ENCODE measurements around the gene DNAJC1. TPM values are rescaled to one million over a fixed set of nuclear protein-coding genes. Genes with fewer than 3 reads are reported as not detected.

The DNAJC1 gene
- polyA plus RNA-seq, 1 donor from 2014 or later: 15.9 TPM

GRCh38 chr10:21989453-21990154, 13.9 kb downstream of the DNAJC1 start:
- Histone ChIP-seq H3K9me3 (ENCODE audit: low read length) (no peaks in the 10 kb centered on the region), H3K36me3 (ENCODE audit: insufficient read depth, low read length) (no peaks in the 10 kb centered on the region), H3K9ac (ENCODE audit: low read length) (no peak overlapping the region), H3K79me2 (replicated peaks; ENCODE audit: insufficient read depth, low read length) (peaks cover 2% of the 10 kb centered on the region), H3K27me3 (ENCODE audit: insufficient read depth, low read depth, low read length) (no peaks in the 10 kb centered on the region), H3K4me3 (ENCODE audit: low read length) (no peak overlapping the region), H3K27ac (ENCODE audit: low read length) (no peak overlapping the region), H3F3A (ENCODE audit: insufficient read depth, low read length, poor library complexity, severe bottlenecking) (no peaks in the 10 kb centered on the region), H3K4me2 (ENCODE audit: low read length) (no peak overlapping the region), H4K20me1 (ENCODE audit: insufficient read depth) (no peaks in the 10 kb centered on the region), H3K9me2 (ENCODE audit: insufficient read depth, low read length) (no peaks in the 10 kb centered on the region), H2AFZ (ENCODE audit: low read depth, low read length) (no peak overlapping the region)
- TF ChIP-seq REST (IDR thresholded peaks at IDR 0.05; ENCODE audit: borderline replicate concordance) (no peak), SMC3 (conservative IDR thresholded peaks at IDR 0.05; ENCODE audit: poor library complexity) (peak; percentile 65), TAF1 (IDR thresholded peaks at IDR 0.05; ENCODE audit: low read depth) (no peak), RAD21 (conservative IDR thresholded peaks at IDR 0.05) (peak; percentile 64), EZH2 (IDR thresholded peaks at IDR 0.05; ENCODE audit: borderline replicate concordance, insufficient read depth, low read length, poor library complexity, severe bottlenecking) (no peak), CTCF (IDR thresholded peaks at IDR 0.05; ENCODE audit: poor library complexity, severe bottlenecking) (peak; percentile 65), POLR2AphosphoS5 (IDR thresholded peaks at IDR 0.05) (no peak), EP300 (conservative IDR thresholded peaks at IDR 0.05; ENCODE audit: poor library complexity, severe bottlenecking) (no peak), MXI1 (conservative IDR thresholded peaks at IDR 0.05; ENCODE audit: poor library complexity, severe bottlenecking) (no peak)

GRCh38 chr10:21985541-21985940, 18.0 kb downstream of the DNAJC1 start:
- Histone ChIP-seq H3K9me3 (ENCODE audit: low read length) (no peaks in the 10 kb centered on the region), H3K27me3 (ENCODE audit: insufficient read depth, low read depth, low read length) (no peaks in the 10 kb centered on the region), H3K9me2 (ENCODE audit: insufficient read depth, low read length) (no peaks in the 10 kb centered on the region), H3K36me3 (ENCODE audit: insufficient read depth, low read length) (no peaks in the 10 kb centered on the region), H3K79me2 (replicated peaks; ENCODE audit: insufficient read depth, low read length) (peaks cover 2% of the 10 kb centered on the region), H4K20me1 (ENCODE audit: insufficient read depth) (no peaks in the 10 kb centered on the region), H2AFZ (ENCODE audit: low read depth, low read length) (no peak overlapping the region), H3K9ac (ENCODE audit: low read length) (no peak overlapping the region), H3F3A (ENCODE audit: insufficient read depth, low read length, poor library complexity, severe bottlenecking) (no peaks in the 10 kb centered on the region), H3K4me2 (ENCODE audit: low read length) (no peak overlapping the region), H3K27ac (ENCODE audit: low read length) (no peak overlapping the region), H3K4me3 (ENCODE audit: low read length) (no peak overlapping the region)
- no peak for TF ChIP-seq CTCF (IDR thresholded peaks at IDR 0.05; ENCODE audit: poor library complexity, severe bottlenecking)
- no peak for TF ChIP-seq POLR2AphosphoS5 (IDR thresholded peaks at IDR 0.05)
- TF ChIP-seq MXI1 (conservative IDR thresholded peaks at IDR 0.05; ENCODE audit: poor library complexity, severe bottlenecking): no peak
- TF ChIP-seq REST (IDR thresholded peaks at IDR 0.05; ENCODE audit: borderline replicate concordance): no peak
- no peak for TF ChIP-seq EP300 (conservative IDR thresholded peaks at IDR 0.05; ENCODE audit: poor library complexity, severe bottlenecking)
- no peak for TF ChIP-seq SMC3 (conservative IDR thresholded peaks at IDR 0.05; ENCODE audit: poor library complexity)
- no peak for TF ChIP-seq RAD21 (conservative IDR thresholded peaks at IDR 0.05)
- TF ChIP-seq TAF1 (IDR thresholded peaks at IDR 0.05; ENCODE audit: low read depth): no peak
- TF ChIP-seq EZH2 (IDR thresholded peaks at IDR 0.05; ENCODE audit: borderline replicate concordance, insufficient read depth, low read length, poor library complexity, severe bottlenecking): no peak

All from neural cell (in vitro differentiated cells).